ENCODE results near the gene DLG1.

Gene DLG1

DNA sequence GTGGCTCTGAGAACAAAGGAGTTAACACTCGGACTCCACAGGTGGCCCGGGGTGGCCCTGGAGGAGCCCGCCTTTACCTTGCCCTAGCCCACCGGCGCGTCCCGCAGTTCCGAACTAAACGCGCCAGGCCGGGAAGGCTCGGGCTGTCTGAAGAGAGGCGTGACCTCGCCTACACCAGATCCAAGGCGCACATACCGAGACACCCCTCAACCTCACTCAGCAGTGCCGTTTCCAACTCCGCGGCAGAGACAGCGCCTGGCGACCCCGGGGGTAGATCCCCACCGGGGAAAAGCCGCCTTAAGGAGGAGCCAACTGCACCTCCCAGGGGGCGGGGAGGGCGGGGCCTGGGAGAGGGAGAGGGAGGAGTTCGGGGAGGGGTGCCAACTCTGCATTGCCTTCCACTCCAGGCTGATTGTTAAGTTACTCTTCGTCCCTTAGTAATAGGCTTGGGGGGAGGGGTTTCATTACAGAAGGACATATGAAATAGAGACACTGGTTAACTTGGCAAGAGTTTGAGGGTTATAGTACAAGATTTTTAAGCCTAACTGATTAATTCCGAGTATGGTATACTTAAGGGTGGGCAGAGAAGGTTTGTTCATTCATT lies at the start of gene DLG1:
TSS of gene DLG1 (minus strand) at position 272 of the 604 bp plus-strand sequence. CDS start 1,408 bp downstream, outside the sequence.
- peak; percentile 93 for DNase-seq

DNA sequence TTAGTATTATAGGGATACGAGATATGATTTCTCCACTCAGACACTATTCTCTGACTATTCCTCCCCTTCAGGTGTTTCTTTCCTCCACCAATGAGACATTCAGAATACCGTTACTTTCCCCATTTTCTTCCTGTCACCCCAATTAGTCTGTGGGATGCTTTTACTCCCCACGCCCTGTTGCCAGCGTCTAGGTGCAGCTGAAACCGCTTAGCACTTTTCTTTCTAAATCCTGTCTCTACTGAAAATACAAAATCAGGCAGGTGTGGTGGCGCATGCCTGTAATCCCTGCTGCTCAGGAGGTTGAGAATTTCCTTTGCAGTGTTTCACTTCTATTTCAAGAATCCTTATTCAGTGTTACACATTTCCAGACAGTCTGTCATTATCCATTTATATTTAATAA lies 49.6 kb upstream of the DLG1 start:
- DNase-seq: no peak

DNA sequence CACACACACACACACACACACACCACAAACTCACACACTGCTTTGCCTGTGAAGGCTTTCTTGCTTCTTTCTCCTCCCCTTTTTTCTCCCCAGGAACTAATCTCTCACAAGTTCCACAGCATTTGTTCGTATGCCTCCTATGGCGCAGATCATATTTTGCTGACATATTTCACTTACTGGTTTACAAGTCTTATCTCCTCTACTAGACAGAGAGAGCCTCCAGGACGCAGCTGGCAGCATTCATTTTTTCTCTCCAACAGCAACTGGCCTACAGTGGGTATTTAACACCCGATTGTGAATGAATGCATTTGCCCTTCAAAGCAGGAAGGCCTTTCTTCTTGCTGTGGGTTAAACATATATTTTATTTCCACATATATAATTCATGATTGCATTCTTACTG lies 47.0 kb upstream of the DLG1 start:
- no peak for DNase-seq

DNA sequence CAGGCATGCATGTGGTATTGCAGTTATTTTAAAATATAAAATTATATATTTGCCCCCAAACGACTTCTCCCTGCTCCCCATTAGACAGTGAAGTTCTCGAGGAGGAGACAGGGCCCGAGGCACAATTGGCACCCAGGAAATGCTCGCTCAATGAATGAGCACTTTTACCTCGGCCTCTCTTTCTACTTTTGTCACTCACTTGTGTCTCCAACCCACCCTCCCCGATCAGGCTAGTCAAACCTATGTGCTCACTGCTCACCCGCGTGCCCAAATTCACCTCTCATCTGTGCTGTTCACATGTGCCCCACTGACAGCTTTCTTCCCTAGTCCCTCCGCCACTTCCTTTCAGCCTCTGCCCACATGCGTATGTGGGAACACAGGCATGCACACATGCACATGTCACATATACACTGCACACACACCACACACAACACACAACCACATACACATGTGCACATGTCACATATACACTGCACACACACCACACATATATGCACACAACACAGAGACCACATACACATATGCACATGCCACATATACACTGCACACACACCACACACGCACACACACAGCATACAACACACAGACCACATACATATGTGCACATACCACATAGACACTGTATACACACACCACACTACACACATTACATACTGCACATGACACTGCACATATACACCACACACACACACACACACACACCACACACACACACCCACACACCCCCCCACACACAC lies 46.3 kb upstream of the DLG1 start:
- no peak for DNase-seq

DNA sequence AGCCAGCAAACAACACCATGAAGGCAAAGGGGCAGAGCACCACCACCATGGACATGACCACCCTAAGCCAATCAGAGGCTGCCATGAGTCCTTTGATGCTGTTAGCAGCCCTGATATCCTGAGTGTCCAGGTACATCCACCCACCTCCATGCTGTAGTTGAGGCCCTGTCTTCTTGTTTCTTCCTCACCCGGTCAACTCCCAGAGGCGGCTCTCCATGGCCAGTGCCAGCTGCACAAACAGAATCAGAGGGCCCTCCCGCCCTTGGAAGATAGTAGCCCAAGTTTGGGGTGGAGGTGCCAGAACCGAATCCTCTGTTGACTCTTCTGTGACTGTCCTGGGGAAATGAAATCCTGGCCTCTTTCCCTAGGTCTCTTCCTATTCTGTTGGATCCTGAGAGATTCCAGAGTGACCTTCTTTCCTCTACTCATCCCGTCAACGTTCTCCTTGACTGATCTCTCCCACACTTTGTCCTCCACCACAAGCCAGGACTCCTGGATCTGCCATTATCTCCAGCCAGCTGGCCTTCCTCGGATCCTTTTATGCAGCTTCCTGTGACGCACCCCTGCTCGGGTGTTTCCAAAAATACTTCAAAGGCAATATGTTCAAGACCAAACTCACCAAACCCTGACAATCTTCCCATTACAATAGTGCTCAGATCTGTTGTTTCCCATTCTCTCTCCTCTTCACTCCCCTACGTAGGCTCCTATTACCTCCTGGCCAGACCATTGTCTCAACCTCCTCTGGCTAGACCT lies 45.4 kb upstream of the DLG1 start:
- no peak for DNase-seq

DNA sequence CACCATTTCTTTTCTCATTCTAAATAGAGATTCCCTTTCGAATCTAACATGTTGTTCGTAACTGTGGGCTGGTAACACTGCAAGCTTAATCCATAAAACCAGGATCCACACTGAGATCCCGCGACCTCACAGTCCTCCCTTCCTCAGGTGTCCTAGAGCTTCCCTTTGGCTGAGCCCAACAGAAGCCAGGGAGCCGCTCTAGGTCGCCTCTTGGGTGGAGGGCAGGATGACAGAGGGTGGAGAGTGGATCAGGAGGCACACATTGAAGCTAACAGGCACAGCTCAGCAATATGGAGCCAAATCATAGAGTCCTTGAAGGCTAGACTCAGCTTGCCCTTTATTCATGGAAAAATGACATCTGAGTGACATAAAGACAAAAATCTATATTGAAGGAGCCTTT lies 44.7 kb upstream of the DLG1 start:
- DNase-seq: no peak

DNA sequence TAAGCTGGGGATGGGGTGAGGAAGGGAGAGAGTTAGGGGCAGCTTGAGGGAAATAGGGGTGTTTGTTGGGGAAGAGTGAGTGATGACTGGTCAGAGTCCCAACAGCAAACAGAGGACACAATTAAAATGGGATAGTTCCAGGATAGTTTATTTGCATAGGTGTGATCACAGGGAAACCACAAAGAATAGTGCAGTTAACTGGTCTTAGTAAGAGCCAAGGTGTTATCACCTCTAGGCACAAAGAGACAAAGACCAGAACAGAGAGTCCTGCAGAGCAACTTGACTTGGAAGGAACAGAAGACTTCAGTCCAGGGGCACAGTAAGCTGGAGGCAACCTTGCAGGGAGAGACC lies 42.1 kb upstream of the DLG1 start:
- no peak for DNase-seq

DNA sequence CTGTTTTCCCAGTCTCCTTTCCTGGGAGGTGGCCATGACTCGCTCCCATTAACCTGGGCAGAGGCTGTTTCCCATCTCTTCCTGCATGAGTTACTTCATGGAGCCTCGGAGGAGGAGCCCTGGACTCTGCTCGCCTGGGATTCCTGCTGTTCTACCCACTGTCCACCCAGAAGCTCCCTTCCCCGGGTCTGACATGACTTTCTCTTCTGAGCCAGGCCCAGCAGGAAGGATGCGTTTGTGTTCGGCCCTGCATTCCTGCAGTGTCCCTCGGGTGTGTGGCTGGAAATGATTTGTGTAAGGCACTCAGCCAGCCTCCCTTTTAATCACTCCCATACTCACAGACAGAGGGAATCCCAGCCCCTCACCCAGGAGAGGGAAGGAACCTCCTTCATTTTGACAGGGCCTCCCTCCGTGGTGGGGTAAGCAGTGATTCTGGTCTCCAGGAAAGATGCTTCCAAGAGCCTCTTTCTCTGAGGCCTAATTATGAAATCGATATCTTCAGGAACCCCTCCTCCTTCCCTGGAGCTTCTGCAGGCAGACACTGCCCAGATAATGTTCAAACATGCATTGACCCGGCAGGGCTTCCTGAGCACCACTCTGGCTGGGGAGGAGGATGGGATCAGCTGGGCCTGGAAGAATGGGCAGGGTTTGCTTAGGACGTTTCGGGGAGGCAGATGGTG lies 41.6 kb upstream of the DLG1 start:
- DNase-seq: no peak

DNA sequence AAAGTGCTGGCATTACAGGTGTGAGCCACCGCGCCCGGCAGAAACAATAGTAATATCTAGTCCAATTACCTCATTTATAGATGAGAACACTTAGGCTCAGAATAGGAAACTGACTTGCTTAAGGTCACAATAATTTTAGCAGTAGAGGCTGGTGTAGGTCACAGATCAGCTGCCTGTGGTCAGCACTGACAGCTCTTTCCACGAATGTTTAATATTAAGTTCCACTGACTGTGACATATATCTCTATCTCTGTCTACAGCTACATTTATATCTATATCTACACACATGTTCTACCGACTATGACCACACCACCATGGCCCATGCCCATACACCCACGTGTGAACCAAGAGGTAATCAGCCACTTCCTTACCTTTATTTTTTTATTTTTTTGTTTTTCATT lies 40.2 kb upstream of the DLG1 start:
- DNase-seq: no peak

DNA sequence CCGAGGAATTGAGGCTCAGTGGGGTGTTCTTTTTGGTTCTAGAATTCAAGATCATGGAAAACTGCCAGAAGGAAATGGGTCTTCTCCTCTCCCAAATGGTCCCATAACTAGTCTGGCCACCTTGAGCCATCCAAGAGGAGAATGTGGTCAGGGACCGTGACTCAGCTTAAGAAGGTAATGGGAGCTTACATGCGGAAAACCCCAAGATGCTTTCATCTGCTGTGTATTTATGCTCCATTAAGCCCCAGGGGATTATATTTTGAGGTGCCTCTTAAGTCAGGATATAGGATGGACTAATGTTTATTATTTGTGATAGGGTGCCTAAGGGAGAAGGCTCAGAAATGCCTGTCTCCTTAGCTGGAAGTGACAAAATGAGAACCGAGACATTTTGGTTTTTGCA lies 39.2 kb upstream of the DLG1 start:
- DNase-seq: no peak

DNA sequence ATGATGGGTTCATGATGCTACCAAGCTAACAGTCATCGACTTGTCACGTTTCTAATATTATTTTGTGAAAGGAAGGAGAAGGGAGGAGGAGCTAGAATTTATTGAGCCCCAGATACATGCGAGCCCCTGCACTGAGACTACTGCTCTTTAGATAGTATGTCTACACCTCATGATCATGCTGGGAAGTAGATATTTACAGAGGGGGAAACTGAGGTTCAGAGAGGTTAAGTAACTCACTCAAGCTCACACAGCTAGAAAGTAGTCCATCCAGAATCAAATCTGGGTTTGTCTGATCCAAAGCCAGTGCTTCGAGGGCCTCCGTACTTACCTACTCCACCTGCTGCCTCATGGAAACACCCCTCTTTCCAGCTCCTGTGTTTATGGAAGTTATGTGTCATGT lies 38.8 kb upstream of the DLG1 start:
- no peak for DNase-seq

DNA sequence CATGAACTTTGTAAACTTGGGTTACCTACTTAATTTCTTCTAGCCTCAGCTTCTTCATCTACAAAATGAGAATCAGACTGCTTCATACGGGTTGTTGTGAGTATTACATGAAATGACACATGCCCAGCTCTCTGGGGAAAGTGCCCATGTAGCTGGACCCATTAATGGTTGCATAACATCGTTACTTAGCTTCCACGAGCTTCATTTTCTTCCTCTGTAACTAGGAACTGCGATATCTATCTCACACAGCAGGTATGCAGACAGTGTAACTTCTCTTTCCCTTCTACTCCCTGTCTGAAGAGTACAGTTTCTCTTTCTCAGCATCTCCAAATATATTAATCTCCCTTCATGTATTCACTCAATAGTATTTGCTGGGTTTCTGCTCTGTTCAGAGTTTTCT lies 37.9 kb upstream of the DLG1 start:
- DNase-seq: no peak

DNA sequence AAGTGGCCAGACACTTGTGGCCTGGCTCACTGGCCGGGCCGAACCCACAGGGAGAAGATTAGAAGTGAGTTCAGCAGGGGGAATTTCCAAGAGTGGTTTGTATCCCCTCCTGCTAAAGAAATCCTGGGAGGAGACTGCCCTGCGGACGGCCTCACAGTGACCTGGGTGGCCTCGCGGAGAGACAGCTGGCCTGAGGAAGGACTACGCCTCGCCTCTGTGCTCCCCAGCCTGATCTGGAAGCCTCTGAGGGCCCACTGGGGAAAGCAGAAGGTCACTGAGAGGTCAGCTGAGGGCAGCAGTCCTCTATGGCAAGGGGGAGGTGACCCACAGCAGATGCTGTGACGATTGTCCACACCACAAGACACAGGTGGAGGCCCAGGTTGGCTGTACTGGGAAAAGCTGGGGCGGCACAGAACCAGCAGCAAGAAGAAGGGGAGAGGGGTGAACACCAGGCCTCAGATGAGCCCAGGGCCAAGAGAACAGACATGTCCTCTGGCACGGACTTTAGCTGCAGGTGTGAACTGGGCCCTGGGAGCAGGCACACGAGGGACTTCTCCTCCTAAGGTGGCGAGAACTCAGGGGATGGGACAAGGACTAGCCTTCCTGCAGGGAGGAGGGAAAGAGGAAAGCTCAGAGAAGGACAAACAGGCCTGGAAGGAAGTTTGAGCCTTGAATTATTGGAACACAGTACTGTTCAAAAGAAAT lies 37.2 kb upstream of the DLG1 start:
- DNase-seq: no peak

DNA sequence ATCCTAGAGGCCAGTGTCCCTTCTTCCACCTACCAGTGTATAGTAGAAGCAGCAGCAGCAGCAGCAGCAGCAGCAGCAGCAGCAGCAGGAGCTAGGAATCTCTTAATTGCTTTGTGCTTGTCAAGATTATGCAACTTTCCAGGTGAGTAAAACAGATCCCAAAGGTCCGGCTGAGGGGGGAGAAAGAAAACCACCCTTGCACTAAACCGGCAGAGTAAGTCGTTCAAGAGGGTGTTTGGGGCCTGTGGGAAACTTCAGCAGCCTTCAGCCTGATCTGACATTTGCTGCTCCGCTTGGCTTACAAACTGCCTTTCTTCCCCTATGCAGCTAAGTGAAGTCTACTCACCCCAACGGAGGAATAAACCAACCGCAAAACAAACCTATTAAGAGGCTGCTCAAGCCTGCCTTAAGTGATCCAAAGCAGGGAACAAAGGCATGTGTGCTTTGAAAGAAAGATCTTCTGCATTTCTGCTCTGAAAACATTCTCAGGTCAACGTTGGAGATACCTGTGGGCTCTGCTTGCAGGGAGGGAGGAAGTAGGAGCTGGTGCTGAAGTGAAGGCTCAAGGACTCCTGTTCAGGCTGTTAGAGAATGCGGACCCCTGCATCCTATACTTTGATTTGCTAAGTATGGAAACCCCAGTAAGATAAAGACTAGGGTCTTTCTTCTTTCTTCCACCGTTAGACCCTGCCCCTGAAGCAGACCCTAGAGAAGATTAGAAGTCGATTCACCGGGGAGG lies 35.7 kb upstream of the DLG1 start:
- no peak for DNase-seq

DNA sequence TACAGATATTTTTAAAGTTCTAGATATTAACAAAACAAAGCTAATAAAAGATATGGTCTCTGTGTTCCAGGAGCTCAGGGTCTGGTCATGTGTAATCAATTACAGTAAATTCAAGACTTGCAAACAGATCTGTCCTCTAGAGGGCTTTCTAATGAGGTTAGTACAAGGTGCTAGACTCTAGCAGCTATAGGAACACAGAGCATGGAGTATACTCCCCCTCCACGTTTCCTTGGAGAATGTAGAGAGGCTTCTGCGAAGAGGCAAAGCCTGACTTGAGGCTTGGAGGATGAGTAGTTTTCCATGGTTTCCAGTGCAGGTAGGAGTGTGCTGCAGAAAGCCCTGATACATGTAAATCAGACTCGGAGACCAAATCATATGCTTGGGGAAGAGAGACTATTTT lies 32.7 kb upstream of the DLG1 start:
- DNase-seq: no peak

DNA sequence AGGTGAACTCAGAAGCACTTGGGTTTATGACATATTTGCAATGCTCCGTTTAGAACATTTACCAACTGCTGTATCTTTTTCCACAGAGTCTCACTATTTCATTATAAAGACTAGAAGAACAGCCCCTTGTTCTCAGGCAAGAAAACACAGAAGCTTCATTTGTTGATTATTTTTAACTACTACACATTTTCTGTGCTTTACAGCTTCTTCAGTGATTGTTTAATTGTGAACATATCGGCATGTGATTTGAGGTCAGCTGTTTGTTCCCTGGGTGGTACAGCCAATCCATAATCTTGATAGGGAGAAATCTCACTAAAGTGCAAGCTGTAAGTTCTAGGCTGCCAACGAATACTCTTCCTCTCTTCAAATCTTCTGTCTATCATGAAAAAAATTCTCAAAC lies 31.0 kb upstream of the DLG1 start:
- DNase-seq: no peak

DNA sequence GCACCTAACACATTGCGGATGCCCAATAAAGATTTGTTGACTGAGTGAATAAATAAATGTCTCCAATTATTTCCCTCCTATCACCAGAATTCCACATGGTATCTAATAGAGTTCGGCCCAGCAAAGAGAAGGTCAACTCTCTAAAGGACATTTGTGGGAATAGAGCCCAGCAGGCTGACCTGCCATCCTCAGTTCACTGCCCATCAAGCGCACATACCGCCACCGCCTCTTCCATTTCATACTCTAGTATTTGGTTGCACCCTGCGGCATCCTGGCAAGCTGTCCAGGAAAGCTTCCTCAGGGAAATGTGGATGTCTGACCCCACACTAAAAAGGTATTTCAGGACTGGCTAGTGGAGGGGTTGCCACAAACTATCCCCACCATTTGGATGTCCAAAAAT lies 29.8 kb upstream of the DLG1 start:
- no peak for DNase-seq

DNA sequence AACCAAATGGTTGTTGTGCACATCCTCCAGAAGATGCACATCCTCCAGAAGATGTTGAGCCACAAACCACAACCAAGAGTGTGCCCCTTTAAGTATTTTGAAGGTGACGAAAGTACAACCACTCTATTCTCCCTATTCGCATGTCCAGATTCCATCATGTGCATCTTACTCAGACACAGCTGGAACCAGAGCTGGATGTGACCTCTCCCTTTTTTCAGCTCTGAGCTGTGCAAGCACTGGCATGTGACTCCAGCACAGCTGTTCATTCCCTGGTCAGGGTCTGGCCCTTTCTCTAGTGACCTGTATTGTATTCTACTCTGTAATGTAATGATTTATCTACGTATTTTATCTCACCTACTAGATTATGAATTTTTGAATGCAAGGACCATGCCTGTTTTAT lies 29.3 kb upstream of the DLG1 start:
- DNase-seq: no peak

DNA sequence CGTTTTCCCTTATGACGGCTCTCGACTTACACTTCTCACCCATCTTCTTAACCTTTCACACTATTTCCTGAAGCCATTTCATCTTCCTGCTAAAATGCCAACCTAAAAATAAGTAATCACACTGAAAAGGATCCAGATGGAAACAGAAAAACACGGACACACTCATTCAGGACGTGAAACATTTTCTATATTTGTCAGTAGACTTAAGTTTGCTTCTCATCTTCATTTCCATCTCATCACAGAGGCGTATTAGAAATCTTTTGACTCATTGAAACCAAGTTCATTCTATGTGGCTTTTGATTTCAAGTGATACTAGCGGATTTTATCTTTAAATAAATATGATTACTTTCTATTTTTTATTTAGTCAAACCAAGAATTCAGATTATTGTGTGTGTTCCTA lies 27.4 kb upstream of the DLG1 start:
- DNase-seq: no peak

DNA sequence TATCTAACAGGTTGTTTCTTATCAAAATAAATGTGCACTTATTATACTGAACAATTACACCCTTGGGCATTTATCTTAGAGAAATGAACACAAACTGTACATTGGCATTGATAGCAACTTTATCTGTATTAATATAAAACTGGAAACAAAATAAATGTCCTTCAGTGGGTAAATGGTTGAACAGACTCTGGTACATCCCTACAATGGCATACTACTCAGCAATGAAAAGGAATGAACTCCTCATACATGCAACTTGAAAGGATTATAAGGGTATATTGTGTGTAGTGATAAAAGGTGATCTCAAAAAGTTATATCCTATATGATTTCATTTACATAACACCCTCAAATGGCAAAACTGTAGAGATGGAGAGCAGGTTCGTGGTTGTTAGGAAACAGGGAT lies 23.7 kb upstream of the DLG1 start:
- DNase-seq: no peak

DNA sequence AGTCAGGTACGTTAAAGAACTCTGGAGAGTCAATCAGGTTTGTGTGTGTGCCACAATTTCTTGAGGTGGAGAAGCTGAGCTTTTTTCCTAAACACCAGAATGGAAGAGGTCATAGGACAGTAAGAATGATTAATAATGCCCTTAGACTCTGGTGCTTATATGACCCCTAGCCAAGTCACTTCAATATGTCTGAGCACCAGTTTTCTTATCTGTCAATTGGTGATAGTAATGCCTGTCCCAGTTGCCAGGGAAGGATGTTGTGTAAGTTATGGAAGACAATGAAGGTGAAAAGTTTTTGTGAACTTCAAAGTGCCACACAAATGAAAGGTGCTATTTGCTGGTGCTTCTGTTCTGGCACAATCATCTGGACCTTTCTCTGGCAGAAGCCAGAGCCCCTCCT lies 22.2 kb upstream of the DLG1 start:
- no peak for DNase-seq

DNA sequence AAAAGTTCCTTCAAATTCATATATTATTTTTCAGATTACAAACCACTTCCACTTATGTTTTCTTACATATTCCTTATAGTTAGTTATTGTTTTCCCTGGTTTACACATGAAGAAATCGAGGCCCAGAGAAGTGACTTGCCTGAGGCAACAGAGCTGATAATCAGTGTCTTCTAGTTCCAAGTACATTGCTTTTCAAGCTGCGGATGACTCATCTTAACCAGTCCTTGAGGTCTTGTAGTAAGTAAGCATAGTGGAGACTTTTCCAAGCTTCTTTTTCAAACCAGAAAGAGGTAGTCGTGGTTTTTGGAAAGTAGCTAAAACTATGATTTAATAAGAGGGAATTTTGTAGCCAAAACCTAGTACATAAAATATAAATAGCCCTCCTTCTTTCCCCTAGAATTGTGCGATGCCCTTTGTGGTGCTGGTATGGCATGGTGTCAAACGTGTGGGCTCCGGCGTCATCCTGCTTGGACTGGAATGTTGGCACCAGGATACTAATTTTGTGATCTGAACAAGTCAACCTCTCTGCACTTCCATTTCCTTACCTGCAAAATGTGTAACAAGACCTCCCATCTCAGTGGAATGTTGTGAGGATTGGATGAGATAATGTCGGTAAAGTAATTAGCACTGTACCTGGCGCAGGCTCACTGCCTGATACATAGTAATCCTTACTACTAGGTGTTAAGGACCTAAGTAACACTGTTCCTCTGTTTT lies 19.0 kb upstream of the DLG1 start:
- DNase-seq: no peak

Data from activated effector memory CD4-positive, alpha-beta T cell treated with anti-CD3 and anti-CD28 coated beads, Interleukin-2, amount 50 U/mL, for 16 hours (primary cell).